HG03469 (cell line): ENCODE data around the gene TRAF3.

Source experiments
- ATAC-seq: cut with Tn5 transposase; IDR thresholded peaks from one replicate; pipeline ENCODE4 v1.9.1; 2021; ENCODE audit warnings: mild to moderate bottlenecking, moderate library complexity, moderate number of reproducible peaks; ENCODE audit not compliant: unreplicated experiment

Gene TRAF3

DNA sequence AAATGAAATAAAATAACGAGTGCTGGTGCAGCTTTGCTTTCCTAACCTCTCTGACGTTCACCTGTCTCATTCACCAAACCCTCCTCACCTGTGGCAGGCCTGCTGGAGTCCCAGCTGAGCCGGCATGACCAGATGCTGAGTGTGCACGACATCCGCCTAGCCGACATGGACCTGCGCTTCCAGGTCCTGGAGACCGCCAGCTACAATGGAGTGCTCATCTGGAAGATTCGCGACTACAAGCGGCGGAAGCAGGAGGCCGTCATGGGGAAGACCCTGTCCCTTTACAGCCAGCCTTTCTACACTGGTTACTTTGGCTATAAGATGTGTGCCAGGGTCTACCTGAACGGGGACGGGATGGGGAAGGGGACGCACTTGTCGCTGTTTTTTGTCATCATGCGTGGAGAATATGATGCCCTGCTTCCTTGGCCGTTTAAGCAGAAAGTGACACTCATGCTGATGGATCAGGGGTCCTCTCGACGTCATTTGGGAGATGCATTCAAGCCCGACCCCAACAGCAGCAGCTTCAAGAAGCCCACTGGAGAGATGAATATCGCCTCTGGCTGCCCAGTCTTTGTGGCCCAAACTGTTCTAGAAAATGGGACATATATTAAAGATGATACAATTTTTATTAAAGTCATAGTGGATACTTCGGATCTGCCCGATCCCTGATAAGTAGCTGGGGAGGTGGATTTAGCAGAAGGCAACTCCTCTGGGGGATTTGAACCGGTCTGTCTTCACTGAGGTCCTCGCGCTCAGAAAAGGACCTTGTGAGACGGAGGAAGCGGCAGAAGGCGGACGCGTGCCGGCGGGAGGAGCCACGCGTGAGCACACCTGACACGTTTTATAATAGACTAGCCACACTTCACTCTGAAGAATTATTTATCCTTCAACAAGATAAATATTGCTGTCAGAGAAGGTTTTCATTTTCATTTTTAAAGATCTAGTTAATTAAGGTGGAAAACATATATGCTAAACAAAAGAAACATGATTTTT, 128.2 kb downstream of the TRAF3 start:
- no peak for ATAC-seq

- no peak for ATAC-seq
Observed at GRCh38 chr14:102906616-102907302, 129.5 kb downstream of the TRAF3 start.

- ATAC-seq = no peak
Observed at GRCh38 chr14:102907303-102907844, 130.1 kb downstream of the TRAF3 start.

DNA sequence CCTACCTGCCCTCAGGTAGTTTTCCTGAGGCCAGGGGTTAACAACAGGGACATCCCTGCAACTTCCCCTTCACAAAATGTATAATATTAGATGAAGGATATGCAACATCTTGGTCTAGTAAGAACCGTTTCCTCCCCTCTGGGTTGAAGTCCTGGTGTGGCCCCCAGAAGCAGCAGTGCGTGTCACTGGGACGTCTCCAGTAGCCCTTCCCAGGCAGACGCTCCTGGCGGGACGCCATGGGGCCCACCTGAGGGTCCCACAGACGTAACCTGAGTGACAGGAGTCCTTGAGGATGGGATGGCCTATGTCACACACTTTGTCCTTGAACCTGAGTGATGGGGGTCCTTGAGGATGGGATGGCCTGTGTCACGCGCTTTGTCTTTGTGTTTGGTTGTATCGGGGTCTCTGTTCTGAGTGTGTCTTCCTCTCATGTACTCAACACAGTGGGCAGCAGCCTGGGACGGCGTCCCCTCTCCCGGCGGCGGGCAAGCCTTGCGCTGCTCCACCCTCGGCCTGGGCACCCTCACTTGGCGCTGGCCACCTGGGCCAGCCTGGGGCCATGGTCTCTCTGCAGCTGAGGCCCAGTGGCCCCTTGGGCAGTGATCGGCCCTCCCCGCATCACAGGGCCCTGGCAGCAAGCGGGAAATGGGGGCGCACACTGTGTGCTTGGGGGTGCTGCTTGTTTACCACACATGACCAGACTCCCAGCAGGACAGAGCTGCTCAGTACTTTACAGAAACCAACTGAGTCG, 130.9 kb downstream of the TRAF3 start:
- ATAC-seq = no peak

- ATAC-seq = no peak
Observed at GRCh38 chr14:102908766-102909455, 131.7 kb downstream of the TRAF3 start.

GRCh38 chr14:102909462-102909861, 132.2 kb downstream of the TRAF3 start:
- no peak for ATAC-seq

GRCh38 chr14:102909911-102910310, 132.7 kb downstream of the TRAF3 start:
- no peak for ATAC-seq

- ATAC-seq = no peak
Observed at GRCh38 chr14:102910442-102910841, 133.2 kb downstream of the TRAF3 start.

- no peak for ATAC-seq
Observed at GRCh38 chr14:102911541-102911951, 134.3 kb downstream of the TRAF3 start.

GRCh38 chr14:102911991-102912761, 134.9 kb downstream of the TRAF3 start:
- ATAC-seq = no peak

DNA sequence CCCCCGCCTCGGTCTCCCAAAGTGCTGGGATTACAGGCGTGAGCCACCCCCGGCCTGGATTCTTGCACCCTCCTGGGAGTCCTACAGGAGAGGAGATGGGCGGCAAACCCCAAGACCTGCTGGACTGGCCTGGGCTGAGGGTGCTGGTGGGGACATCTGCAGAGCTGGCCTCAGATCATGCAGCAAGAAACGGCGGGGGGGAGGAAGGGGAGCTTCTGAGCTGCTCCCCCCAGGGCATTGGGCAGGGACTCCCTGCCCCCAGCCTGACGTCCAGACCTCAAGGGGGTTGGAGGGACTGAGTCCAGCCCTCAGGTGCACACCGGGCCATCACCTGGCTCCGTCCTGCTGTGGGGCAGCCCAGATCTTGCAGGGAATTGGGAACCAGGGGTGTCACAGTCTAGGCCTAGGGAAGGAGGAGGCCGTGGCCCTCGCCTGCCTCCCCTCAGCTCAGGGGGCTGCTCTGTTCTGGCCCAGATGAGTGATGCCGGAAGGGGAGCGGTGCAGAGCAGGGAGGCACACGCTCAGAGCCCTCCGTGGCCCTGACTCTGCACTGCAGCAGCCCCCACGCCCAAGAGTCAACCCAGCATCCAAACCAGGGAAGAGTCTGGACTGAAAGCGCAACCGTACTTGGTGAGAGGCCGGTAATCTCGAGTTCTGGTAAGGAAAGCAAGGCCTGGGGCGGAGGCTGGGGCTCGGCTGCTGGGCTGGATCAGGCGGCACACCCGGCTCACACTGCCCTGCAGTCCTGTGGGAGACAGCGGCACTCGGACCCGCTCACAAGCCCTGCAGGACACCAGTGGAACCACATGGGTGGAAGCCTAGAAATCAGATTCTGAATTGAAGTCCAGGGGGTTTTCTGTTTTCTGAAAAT, 136.3 kb downstream of the TRAF3 start:
- no peak for ATAC-seq

- ATAC-seq = no peak
Observed at GRCh38 chr14:102914474-102915291, 137.4 kb downstream of the TRAF3 start.

GRCh38 chr14:102915292-102916110, 138.3 kb downstream of the TRAF3 start:
- ATAC-seq = no peak

DNA sequence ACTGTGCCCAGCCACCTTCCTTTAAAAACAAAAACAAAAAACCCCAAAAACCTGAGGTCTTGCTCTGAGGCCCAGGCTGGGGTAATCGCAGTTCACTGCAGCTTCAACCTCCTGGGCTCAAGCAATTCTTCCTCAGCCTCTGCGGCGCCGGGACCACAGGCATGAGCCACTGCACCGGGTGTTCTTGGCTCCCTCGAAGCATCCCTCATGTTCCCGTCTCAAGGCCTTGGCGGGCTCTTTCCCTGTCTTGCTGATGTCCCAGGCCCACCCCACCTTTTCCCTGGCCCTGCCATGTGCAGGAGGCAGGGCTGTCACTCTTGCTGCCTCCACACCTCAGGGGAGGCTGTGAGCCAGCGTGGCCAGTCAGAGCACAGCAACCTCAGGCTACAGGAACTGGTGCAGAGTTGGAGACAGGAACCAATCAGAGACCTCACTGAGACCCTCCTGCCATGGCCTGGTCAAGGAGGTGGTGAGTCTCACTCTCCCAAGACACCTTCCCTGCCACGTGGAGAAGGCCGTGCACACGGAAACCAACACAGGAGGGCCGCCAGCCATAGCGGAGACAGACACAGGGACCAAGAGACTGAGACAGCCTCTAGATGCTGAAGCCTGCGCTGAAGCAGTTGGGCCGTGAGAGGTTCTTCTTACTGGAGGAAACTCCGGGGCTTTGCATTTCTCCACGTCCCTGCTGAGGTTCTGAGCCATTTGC, 139.3 kb downstream of the TRAF3 start:
- no peak for ATAC-seq

DNA sequence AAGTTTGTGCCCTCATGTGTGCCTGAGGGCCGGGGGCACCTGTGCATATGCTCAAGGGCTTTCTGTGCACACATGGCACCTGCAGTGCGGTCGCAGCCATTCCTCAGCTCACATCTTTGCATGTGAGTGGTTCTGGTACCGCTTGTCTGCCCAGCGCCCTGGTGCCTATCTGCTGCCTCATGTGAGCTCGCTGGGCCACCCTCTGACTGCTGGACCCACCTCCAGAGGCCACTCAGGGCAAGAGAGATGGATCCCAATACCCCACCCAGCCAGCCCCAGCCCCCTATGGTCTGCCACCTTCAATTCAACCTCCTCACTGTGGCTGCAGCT, 139.8 kb downstream of the TRAF3 start:
- no peak for ATAC-seq

GRCh38 chr14:102917469-102918211, 140.4 kb downstream of the TRAF3 start:
- ATAC-seq = no peak
